ENCODE results near the gene GLYATL1B. TPM values are rescaled to one million over a fixed set of nuclear protein-coding genes. Genes with fewer than 3 reads are reported as not detected.

Gene GLYATL1B
- total RNA-seq, 1 donor from 2014 or later: not detected

- DNase-seq (ENCODE audit: low spot score): no peak
- Mint-ChIP-seq H3K4me1 (peaks cover 30% of the 10 kb centered on the region), H3K4me3 (no peak overlapping the region), H3K27me3 (ENCODE audit: insufficient read depth, low read depth) (peaks cover 5% of the 10 kb centered on the region), H3K27ac (no peak overlapping the region), H3K36me3 (peaks cover 5% of the 10 kb centered on the region), H3K9me3 (peaks cover 2% of the 10 kb centered on the region)
- peaks cover 18% of the 10 kb centered on the region for H3F3A ChIP-seq (ENCODE audit: low read depth)
- H3K4me1 ChIP-seq: peaks cover 5% of the 10 kb centered on the region
- no peaks in the 10 kb centered on the region for H4K20me1 ChIP-seq (ENCODE audit: low read depth)
- no peak overlapping the region for H3K27ac ChIP-seq
- H3K36me3 ChIP-seq: no peaks in the 10 kb centered on the region
- peaks cover 3% of the 10 kb centered on the region for H3K27me3 ChIP-seq
- H3K4me2 ChIP-seq: no peak overlapping the region
- H3K9me3 ChIP-seq (ENCODE audit: low read depth): no peaks in the 10 kb centered on the region
- no peak overlapping the region for H3K4me3 ChIP-seq
- H2AFZ ChIP-seq (replicated peaks): no peak overlapping the region
- H3K79me2 ChIP-seq (ENCODE audit: low read depth): no peaks in the 10 kb centered on the region
- TF ChIP-seq EZH2 (IDR thresholded peaks at IDR 0.05) (no peak), CTCF (IDR thresholded peaks at IDR 0.05) (no peak), EZH2phosphoT487 (IDR thresholded peaks at IDR 0.05) (no peak)
- H3K9ac ChIP-seq: no peak overlapping the region
Measured at GRCh38 chr11:59138643-59139042, 52.5 kb downstream of the GLYATL1B start.

- TF ChIP-seq CTCF (IDR thresholded peaks at IDR 0.05): no peak
- no peak for TF ChIP-seq EZH2phosphoT487 (IDR thresholded peaks at IDR 0.05)
- no peak for TF ChIP-seq EZH2 (IDR thresholded peaks at IDR 0.05)
- peaks cover 42% of the 10 kb centered on the region for H3K4me1 Mint-ChIP-seq
- Histone ChIP-seq H3K9me3 (ENCODE audit: low read depth) (no peaks in the 10 kb centered on the region), H3K79me2 (ENCODE audit: low read depth) (no peaks in the 10 kb centered on the region), H3K9ac (no peak overlapping the region), H3K36me3 (no peaks in the 10 kb centered on the region), H3K4me1 (peaks cover 15% of the 10 kb centered on the region), H3K4me3 (no peak overlapping the region), H3K4me2 (no peak overlapping the region), H4K20me1 (ENCODE audit: low read depth) (no peaks in the 10 kb centered on the region), H3K27me3 (peaks cover 24% of the 10 kb centered on the region), H3K27ac (no peak overlapping the region), H2AFZ (replicated peaks) (no peak overlapping the region), H3F3A (ENCODE audit: low read depth) (peaks cover 27% of the 10 kb centered on the region)
- no peaks in the 10 kb centered on the region for H3K9me3 Mint-ChIP-seq
- no peak overlapping the region for H3K27ac Mint-ChIP-seq
- peaks cover 5% of the 10 kb centered on the region for H3K27me3 Mint-ChIP-seq (ENCODE audit: insufficient read depth, low read depth)
- no peak overlapping the region for H3K4me3 Mint-ChIP-seq
- no peak for DNase-seq (ENCODE audit: low spot score)
- H3K36me3 Mint-ChIP-seq: peaks cover 5% of the 10 kb centered on the region
Measured at GRCh38 chr11:59141191-59141590, 55.1 kb downstream of the GLYATL1B start.

GRCh38 chr11:59141673-59142460 lies 55.8 kb downstream of the GLYATL1B start:
- Mint-ChIP-seq H3K27me3 (ENCODE audit: insufficient read depth, low read depth) (peaks cover 5% of the 10 kb centered on the region), H3K36me3 (peaks cover 5% of the 10 kb centered on the region), H3K9me3 (no peaks in the 10 kb centered on the region), H3K4me3 (peak overlapping the region; percentile 96), H3K4me1 (peaks cover 41% of the 10 kb centered on the region), H3K27ac (no peak overlapping the region)
- Histone ChIP-seq H3K4me2 (peak overlapping the region; percentile 72), H3K4me1 (peaks cover 15% of the 10 kb centered on the region), H3K4me3 (peak overlapping the region; percentile 53), H3K27me3 (peaks cover 24% of the 10 kb centered on the region), H3K9me3 (ENCODE audit: low read depth) (no peaks in the 10 kb centered on the region), H3K36me3 (no peaks in the 10 kb centered on the region), H2AFZ (replicated peaks) (peak overlapping the region; percentile 85), H3K27ac (no peak overlapping the region), H4K20me1 (ENCODE audit: low read depth) (no peaks in the 10 kb centered on the region), H3K79me2 (ENCODE audit: low read depth) (no peaks in the 10 kb centered on the region), H3F3A (ENCODE audit: low read depth) (peaks cover 27% of the 10 kb centered on the region), H3K9ac (no peak overlapping the region)
- no peak for DNase-seq (ENCODE audit: low spot score)
- TF ChIP-seq CTCF (IDR thresholded peaks at IDR 0.05): no peak
- no peak for TF ChIP-seq EZH2phosphoT487 (IDR thresholded peaks at IDR 0.05)
- no peak for TF ChIP-seq EZH2 (IDR thresholded peaks at IDR 0.05)

Data from neural progenitor cell (in vitro differentiated cells).